Suprapubic skin (tissue), 4 donors: Measurements from ENCODE around the gene C11orf58.

Experiments used
- EP300 ChIP-seq: sonication (generic); formaldehyde crosslinking; IDR thresholded peaks from one replicate; pipeline ENCODE4 v1.6.1; 2017; ENCODE audit warnings: antibody characterized with exemption
- POLR2A ChIP-seq, 2 donors: fragments of 450-650 bp; IDR thresholded peaks; one replicate each; pipeline ENCODE4 v1.6.1; 2017; ENCODE audit warnings: antibody characterized with exemption in 2 of 2, mild to moderate bottlenecking in 2 of 2, moderate library complexity in 2 of 2
- POLR2AphosphoS5 ChIP-seq, 3 donors: sonication (generic); formaldehyde crosslinking; IDR thresholded peaks; one replicate each; pipeline ENCODE4 v1.6.1; 2017; ENCODE audit warnings: antibody characterized with exemption in 3 of 3
- TF ChIP-seq, protein P1 (sequence below), 2 donors: fragments of 200-600 bp in 1 of 2; fragments of 450-650 bp in 1 of 2; sonication (generic) in 1 of 2; IDR thresholded peaks; one replicate each; pipeline ENCODE4 v1.5.1; 2016 to 2019; ENCODE audit warnings: antibody characterized with exemption in 2 of 2, mild to moderate bottlenecking in 1 of 2, moderate library complexity in 1 of 2

DNA sequence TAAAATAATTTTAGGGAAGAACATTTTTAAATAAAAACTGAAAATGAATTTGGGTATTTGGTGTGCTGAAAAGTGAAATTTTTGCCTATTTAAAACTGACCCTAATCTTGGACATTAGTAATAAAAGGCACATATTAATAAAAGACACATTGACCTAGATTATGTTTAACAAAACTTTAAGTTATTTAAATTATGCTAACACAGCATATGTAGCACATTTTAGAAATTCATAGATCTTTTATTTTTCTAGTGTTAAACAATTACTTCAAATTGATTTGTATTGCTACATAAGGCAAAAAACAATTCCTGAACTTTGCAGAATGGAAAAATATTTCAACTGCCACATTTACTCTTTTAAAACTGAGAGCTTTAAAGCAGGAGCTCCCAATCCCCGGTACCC lies 10.6 kb downstream of the C11orf58 start:
- TF ChIP-seq POLR2AphosphoS5 (IDR thresholded peaks at IDR 0.05) (no peak), POLR2A (IDR thresholded peaks at IDR 0.05) (no peak), EP300 (no peak)
- TF ChIP-seq, protein P1, sequence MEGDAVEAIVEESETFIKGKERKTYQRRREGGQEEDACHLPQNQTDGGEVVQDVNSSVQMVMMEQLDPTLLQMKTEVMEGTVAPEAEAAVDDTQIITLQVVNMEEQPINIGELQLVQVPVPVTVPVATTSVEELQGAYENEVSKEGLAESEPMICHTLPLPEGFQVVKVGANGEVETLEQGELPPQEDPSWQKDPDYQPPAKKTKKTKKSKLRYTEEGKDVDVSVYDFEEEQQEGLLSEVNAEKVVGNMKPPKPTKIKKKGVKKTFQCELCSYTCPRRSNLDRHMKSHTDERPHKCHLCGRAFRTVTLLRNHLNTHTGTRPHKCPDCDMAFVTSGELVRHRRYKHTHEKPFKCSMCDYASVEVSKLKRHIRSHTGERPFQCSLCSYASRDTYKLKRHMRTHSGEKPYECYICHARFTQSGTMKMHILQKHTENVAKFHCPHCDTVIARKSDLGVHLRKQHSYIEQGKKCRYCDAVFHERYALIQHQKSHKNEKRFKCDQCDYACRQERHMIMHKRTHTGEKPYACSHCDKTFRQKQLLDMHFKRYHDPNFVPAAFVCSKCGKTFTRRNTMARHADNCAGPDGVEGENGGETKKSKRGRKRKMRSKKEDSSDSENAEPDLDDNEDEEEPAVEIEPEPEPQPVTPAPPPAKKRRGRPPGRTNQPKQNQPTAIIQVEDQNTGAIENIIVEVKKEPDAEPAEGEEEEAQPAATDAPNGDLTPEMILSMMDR (IDR thresholded peaks at IDR 0.05), result no peak
